GM12891 (cell line): ENCODE data around the gene SLC28A3.

Source experiments
- POLR2A ChIP-seq: IDR thresholded peaks from 2 replicates; pipeline ENCODE4 v1.6.1; 2011; ENCODE audit warnings: low read depth, low read length, control low read depth
- POLR2AphosphoS5 ChIP-seq: IDR thresholded peaks from 2 replicates; pipeline ENCODE4 v1.6.1; 2011; ENCODE audit warnings: low read depth, low read length, control low read depth

- TF ChIP-seq POLR2A (no peak), POLR2AphosphoS5 (no peak)
Measured at GRCh38 chr9:84374013-84374412, 33.5 kb upstream of the SLC28A3 start.
